Uterus (tissue), 4 donors: ENCODE results near the gene HCLS1. TPM values are rescaled to one million over a fixed set of nuclear protein-coding genes. Genes with fewer than 3 reads are reported as not detected.
"Not testable (repeated sequence)": the region's sequence is repeated elsewhere in the genome, so short reads cannot be mapped to it uniquely, and the experiment has no call there.

Experiments
- DNase-seq, 2 donors: peaks; one replicate each; pipeline ENCODE4 v3.0.0-alpha.2; 2019 to 2020
- H3K27ac ChIP-seq, 2 donors: fragments of 200-600 bp; sonication (generic); 1 replicate in 1 of 2; 2 replicates in 1 of 2; pipeline ENCODE4 v1.5.1; 2016 to 2018
- H3K27me3 ChIP-seq, 2 donors: fragments of 200-600 bp; sonication (generic); one replicate each; pipeline ENCODE4 v1.5.1; 2018 to 2019; ENCODE audit warnings: control low read depth in 1 of 2
- H3K36me3 ChIP-seq, 2 donors: fragments of 200-600 bp; sonication (generic); one replicate each; pipeline ENCODE4 v1.5.1; 2019; ENCODE audit warnings: control low read depth in 1 of 2
- H3K4me1 ChIP-seq, 2 donors: fragments of 200-600 bp; sonication (generic); one replicate each; pipeline ENCODE4 v1.5.1; 2018 to 2019; ENCODE audit warnings: control low read depth in 1 of 2
- H3K4me3 ChIP-seq, 2 donors: fragments of 200-600 bp; sonication (generic); 1 replicate in 1 of 2; 2 replicates in 1 of 2; pipeline ENCODE4 v1.5.1; 2018 to 2019; ENCODE audit warnings: mild to moderate bottlenecking in 1 of 2
- H3K9me3 ChIP-seq, 2 donors: fragments of 200-600 bp; sonication (generic); one replicate each; pipeline ENCODE4 v1.5.1; 2019; ENCODE audit warnings: control low read depth in 1 of 2
- CTCF ChIP-seq, 4 experiments: fragments of 200-600 bp in 2 of 4; fragments of 450-650 bp in 2 of 4; sonication (generic) in 2 of 4; IDR thresholded peaks; one replicate each; pipeline ENCODE4 v1.5.1; 2016 to 2019; ENCODE audit warnings: antibody characterized with exemption in 4 of 4, mild to moderate bottlenecking in 2 of 4, moderate library complexity in 1 of 4
- POLR2A ChIP-seq, 2 donors: fragments of 450-650 bp; IDR thresholded peaks; one replicate each; pipeline ENCODE4 v1.6.1; 2016; ENCODE audit warnings: antibody characterized with exemption in 2 of 2, mild to moderate bottlenecking in 1 of 2, moderate library complexity in 1 of 2
- intact Hi-C: fragments of 100-400 bp; cut with DNase I; formaldehyde crosslinking; loops from one replicate; pipeline ENCODE4 v1.15.1; 2023; ENCODE audit warnings: low total_unique reads
- total RNA-seq, 4 donors: library from RNA; depleted of rRNA in 3 of 4; stranded (reverse); fragments of >200 nt in 3 of 4; gene quantifications; one replicate each; pipeline versions ENCODE4 v1.1.0 to v1.2.4, GENCODE V29; 2014 to 2023
- donor health status: DM: yes; HTN: yes; CAD: no.

The HCLS1 gene
- total RNA-seq, 4 donors from 2014 or later, result 12.2 to 28.8 (median 16.9) TPM

- H3K4me3 ChIP-seq, result no peak overlapping the region
- H3K9me3 ChIP-seq, result no peaks in the 10 kb centered on the region
- H3K27ac ChIP-seq, result no peak overlapping the region
- DNase-seq, result no peak
- no peak for TF ChIP-seq CTCF (IDR thresholded peaks at IDR 0.05)
- no peak for TF ChIP-seq POLR2A (IDR thresholded peaks at IDR 0.05)
- H3K27me3 ChIP-seq, result no peaks in the 10 kb centered on the region
- no peaks in the 10 kb centered on the region for H3K36me3 ChIP-seq
- intact Hi-C loops, result no loop called here
- H3K4me1 ChIP-seq, result no peaks in the 10 kb centered on the region
Observed at GRCh38 chr3:121619691-121620090, 41.0 kb downstream of the HCLS1 start.

GRCh38 chr3:121606106-121606505 is 54.6 kb downstream of the HCLS1 start:
- intact Hi-C loops, result no loop called here
- H3K36me3 ChIP-seq, result no peaks in the 10 kb centered on the region
- H3K27me3 ChIP-seq, result no peaks in the 10 kb centered on the region
- no peak for TF ChIP-seq CTCF (IDR thresholded peaks at IDR 0.05)
- no peak for TF ChIP-seq POLR2A (IDR thresholded peaks at IDR 0.05)
- no peak overlapping the region for H3K27ac ChIP-seq
- H3K4me1 ChIP-seq, result no peaks in the 10 kb centered on the region
- H3K9me3 ChIP-seq, result no peaks in the 10 kb centered on the region
- DNase-seq, result no peak
- no peak overlapping the region for H3K4me3 ChIP-seq

GRCh38 chr3:121604759-121605158 is 55.9 kb downstream of the HCLS1 start:
- no peaks in the 10 kb centered on the region for H3K9me3 ChIP-seq
- TF ChIP-seq CTCF (IDR thresholded peaks at IDR 0.05) (no peak), POLR2A (IDR thresholded peaks at IDR 0.05) (no peak)
- H3K4me3 ChIP-seq, result no peak overlapping the region
- no peaks in the 10 kb centered on the region for H3K27me3 ChIP-seq
- H3K36me3 ChIP-seq, result no peaks in the 10 kb centered on the region
- intact Hi-C loops, result no loop called here
- no peak for DNase-seq
- H3K4me1 ChIP-seq, result no peaks in the 10 kb centered on the region
- no peak overlapping the region for H3K27ac ChIP-seq

GRCh38 chr3:121601212-121601812 is 59.4 kb downstream of the HCLS1 start:
- intact Hi-C loops, result no loop called here
- Histone ChIP-seq H3K4me3 (no peak overlapping the region), H3K36me3 (no peaks in the 10 kb centered on the region), H3K4me1 (no peaks in the 10 kb centered on the region), H3K27ac (no peak overlapping the region), H3K27me3 (no peaks in the 10 kb centered on the region), H3K9me3 (no peaks in the 10 kb centered on the region)
- TF ChIP-seq POLR2A (IDR thresholded peaks at IDR 0.05) (no peak), CTCF (IDR thresholded peaks at IDR 0.05) (no peak)
- DNase-seq, result no peak

GRCh38 chr3:121599900-121600299 is 60.8 kb downstream of the HCLS1 start:
- intact Hi-C loops, H3K9me3 ChIP-seq, H3K27me3 ChIP-seq: not testable (repeated sequence)

GRCh38 chr3:121598564-121598963 is 62.1 kb downstream of the HCLS1 start:
- no peak overlapping the region for H3K27ac ChIP-seq
- no peaks in the 10 kb centered on the region for H3K36me3 ChIP-seq
- DNase-seq, result no peak
- intact Hi-C loops, result no loop called here
- no peaks in the 10 kb centered on the region for H3K9me3 ChIP-seq
- H3K4me3 ChIP-seq, result no peak overlapping the region
- TF ChIP-seq POLR2A (IDR thresholded peaks at IDR 0.05) (no peak), CTCF (IDR thresholded peaks at IDR 0.05) (no peak)
- H3K27me3 ChIP-seq, result no peaks in the 10 kb centered on the region
- H3K4me1 ChIP-seq, result no peaks in the 10 kb centered on the region

More at GRCh38 chr3:121599900-121600299, 60.8 kb downstream of the HCLS1 start:
- not testable (repeated sequence) for H3K27ac ChIP-seq, H3K4me1 ChIP-seq, H3K36me3 ChIP-seq, H3K4me3 ChIP-seq, DNase-seq
